Karpas-422 (cell line): Measurements from ENCODE around the gene EPB41L2. TPM values are rescaled to one million over a fixed set of nuclear protein-coding genes. Genes with fewer than 3 reads are reported as not detected.
"Not testable (repeated sequence)": the region's sequence is repeated elsewhere in the genome, so short reads cannot be mapped to it uniquely, and the experiment has no call there.

Experiments
- DNase-seq: peaks from one replicate; pipeline ENCODE4 v3.0.0-alpha.2; 2015
- H2AFZ ChIP-seq: fragments of 200-600 bp; sonication (generic); 2 replicates; pipeline ENCODE4 v1.6.1; 2014; ENCODE audit warnings: antibody characterized with exemption, low read length, mixed read lengths
- H3K27ac ChIP-seq: fragments of 200-600 bp; sonication (generic); 2 replicates; pipeline ENCODE4 v1.5.1; 2014; ENCODE audit warnings: mild to moderate bottlenecking, low read length, moderate library complexity
- H3K27me3 ChIP-seq: fragments of 200-600 bp; sonication (generic); 2 replicates; pipeline ENCODE4 v1.6.1; 2014; ENCODE audit warnings: low read length, mixed read lengths
- H3K36me3 ChIP-seq: fragments of 200-600 bp; sonication (generic); 2 replicates; pipeline ENCODE4 v1.6.1; 2014; ENCODE audit warnings: low read length, mixed read lengths; ENCODE audit not compliant: insufficient read depth
- H3K4me1 ChIP-seq: fragments of 200-600 bp; sonication (generic); 2 replicates; pipeline ENCODE4 v1.6.1; 2014; ENCODE audit warnings: mild to moderate bottlenecking, low read length, mixed read lengths
- H3K4me2 ChIP-seq: fragments of 200-600 bp; sonication (generic); 2 replicates; pipeline ENCODE4 v1.6.1; 2014; ENCODE audit warnings: low read length, low read depth, mild to moderate bottlenecking; ENCODE audit not compliant: poor library complexity, severe bottlenecking
- H3K4me3 ChIP-seq: fragments of 200-600 bp; sonication (generic); 2 replicates; pipeline ENCODE4 v1.5.1; 2014; ENCODE audit warnings: mild to moderate bottlenecking, antibody characterized with exemption, low read length, mixed read lengths
- H3K79me2 ChIP-seq: fragments of 200-600 bp; sonication (generic); 2 replicates; pipeline ENCODE4 v1.6.1; 2014; ENCODE audit warnings: mild to moderate bottlenecking, low read length, mixed read lengths
- H3K9ac ChIP-seq: fragments of 200-600 bp; sonication (generic); 2 replicates; pipeline ENCODE4 v1.6.0; 2014; ENCODE audit warnings: low read length
- H3K9me2 ChIP-seq: fragments of 200-600 bp; sonication (generic), shearing (Covaris generic); replicated peaks from 2 replicates; pipeline ENCODE4 v1.6.0; 2014; ENCODE audit warnings: mild to moderate bottlenecking, low read length, moderate library complexity; ENCODE audit not compliant: insufficient read depth
- H3K9me3 ChIP-seq: fragments of 300-700, 200-600 bp; sonication (generic); 2 replicates; pipeline ENCODE4 v1.6.1; 2014; ENCODE audit warnings: low read length, mixed read lengths
- H4K20me1 ChIP-seq: fragments of 200-600 bp; sonication (generic); 2 replicates; pipeline ENCODE4 v1.6.1; 2014; ENCODE audit warnings: mild to moderate bottlenecking, antibody characterized with exemption, low read length, low read depth; ENCODE audit not compliant: insufficient read depth
- total RNA-seq: library from RNA; depleted of rRNA; stranded (reverse); fragments of >200 nt; shearing (Covaris generic); gene quantifications from 2 replicates; pipeline ENCODE4 v1.2.3, GENCODE V29; 2014; ENCODE audit warnings: low replicate concordance

Gene EPB41L2
- total RNA-seq, 1 experiment from 2014 or later: 1.7 TPM

- H3K9me3 ChIP-seq: no peaks in the 10 kb centered on the region
- no peak for DNase-seq
- no peak overlapping the region for H2AFZ ChIP-seq
- H3K27me3 ChIP-seq: no peaks in the 10 kb centered on the region
- no peak overlapping the region for H3K4me3 ChIP-seq
- no peaks in the 10 kb centered on the region for H3K9me2 ChIP-seq
- H3K27ac ChIP-seq: no peak overlapping the region
- H3K9ac ChIP-seq: no peak overlapping the region
- no peaks in the 10 kb centered on the region for H3K4me1 ChIP-seq
- H3K36me3 ChIP-seq: no peaks in the 10 kb centered on the region
- no peak overlapping the region for H3K4me2 ChIP-seq
- no peaks in the 10 kb centered on the region for H4K20me1 ChIP-seq
- H3K79me2 ChIP-seq: no peaks in the 10 kb centered on the region
These were observed 68.5 kb downstream of the EPB41L2 start for GRCh38 chr6:130994319-130995097.

GRCh38 chr6:130993292-130993765, 69.7 kb downstream of the EPB41L2 start:
- no peak overlapping the region for H2AFZ ChIP-seq
- no peak overlapping the region for H3K4me2 ChIP-seq
- no peak for DNase-seq
- no peaks in the 10 kb centered on the region for H3K79me2 ChIP-seq
- no peaks in the 10 kb centered on the region for H3K27me3 ChIP-seq
- H3K9ac ChIP-seq: no peak overlapping the region
- H3K27ac ChIP-seq: no peak overlapping the region
- H3K4me3 ChIP-seq: no peak overlapping the region
- no peaks in the 10 kb centered on the region for H3K9me2 ChIP-seq
- H3K4me1 ChIP-seq: no peaks in the 10 kb centered on the region
- no peaks in the 10 kb centered on the region for H3K36me3 ChIP-seq
- no peaks in the 10 kb centered on the region for H3K9me3 ChIP-seq
- H4K20me1 ChIP-seq: no peaks in the 10 kb centered on the region

GRCh38 chr6:130991422-130992137, 71.5 kb downstream of the EPB41L2 start:
- no peaks in the 10 kb centered on the region for H3K4me1 ChIP-seq
- no peak for DNase-seq
- H3K9ac ChIP-seq: no peak overlapping the region
- H3K9me3 ChIP-seq: no peaks in the 10 kb centered on the region
- H3K4me3 ChIP-seq: no peak overlapping the region
- no peaks in the 10 kb centered on the region for H3K9me2 ChIP-seq
- H2AFZ ChIP-seq: no peak overlapping the region
- H3K4me2 ChIP-seq: no peak overlapping the region
- no peaks in the 10 kb centered on the region for H4K20me1 ChIP-seq
- no peaks in the 10 kb centered on the region for H3K79me2 ChIP-seq
- H3K27me3 ChIP-seq: no peaks in the 10 kb centered on the region
- no peaks in the 10 kb centered on the region for H3K36me3 ChIP-seq
- H3K27ac ChIP-seq: no peak overlapping the region

GRCh38 chr6:130987539-130987938, 75.5 kb downstream of the EPB41L2 start:
- H2AFZ ChIP-seq, H3K79me2 ChIP-seq, H3K4me1 ChIP-seq, H3K4me3 ChIP-seq, H3K27me3 ChIP-seq, H3K9ac ChIP-seq, H3K9me3 ChIP-seq, H3K27ac ChIP-seq, H3K4me2 ChIP-seq, H3K9me2 ChIP-seq, H4K20me1 ChIP-seq, DNase-seq, H3K36me3 ChIP-seq: not testable (repeated sequence)

GRCh38 chr6:130985115-130985514, 77.9 kb downstream of the EPB41L2 start:
- Histone ChIP-seq H3K4me2 (no peak overlapping the region), H3K36me3 (no peaks in the 10 kb centered on the region), H3K4me1 (no peaks in the 10 kb centered on the region), H3K9ac (no peak overlapping the region), H3K27ac (no peak overlapping the region), H3K9me2 (no peaks in the 10 kb centered on the region), H2AFZ (no peak overlapping the region), H3K27me3 (no peaks in the 10 kb centered on the region), H3K9me3 (no peaks in the 10 kb centered on the region), H3K4me3 (no peak overlapping the region), H4K20me1 (no peaks in the 10 kb centered on the region), H3K79me2 (no peaks in the 10 kb centered on the region)
- no peak for DNase-seq

- Histone ChIP-seq H3K79me2 (no peaks in the 10 kb centered on the region), H3K4me2 (no peak overlapping the region)
- DNase-seq: no peak
These were observed 80.0 kb downstream of the EPB41L2 start for GRCh38 chr6:130982941-130983456.

GRCh38 chr6:130982135-130982534, 80.9 kb downstream of the EPB41L2 start:
- Histone ChIP-seq H3K27me3 (no peaks in the 10 kb centered on the region), H3K79me2 (no peaks in the 10 kb centered on the region), H4K20me1 (no peaks in the 10 kb centered on the region), H3K9me3 (no peaks in the 10 kb centered on the region), H3K4me2 (no peak overlapping the region), H3K9ac (no peak overlapping the region), H2AFZ (no peak overlapping the region), H3K4me1 (no peaks in the 10 kb centered on the region), H3K9me2 (no peaks in the 10 kb centered on the region), H3K27ac (no peak overlapping the region), H3K36me3 (no peaks in the 10 kb centered on the region), H3K4me3 (no peak overlapping the region)
- no peak for DNase-seq

More at GRCh38 chr6:130982941-130983456, 80.0 kb downstream of the EPB41L2 start:
- Histone ChIP-seq H4K20me1 (no peaks in the 10 kb centered on the region), H3K9ac (no peak overlapping the region), H3K36me3 (no peaks in the 10 kb centered on the region), H2AFZ (no peak overlapping the region), H3K4me3 (no peak overlapping the region), H3K9me3 (no peaks in the 10 kb centered on the region), H3K9me2 (no peaks in the 10 kb centered on the region), H3K4me1 (no peaks in the 10 kb centered on the region), H3K27me3 (no peaks in the 10 kb centered on the region), H3K27ac (no peak overlapping the region)

- no peaks in the 10 kb centered on the region for H3K9me2 ChIP-seq
- no peak overlapping the region for H2AFZ ChIP-seq
- no peak overlapping the region for H3K4me3 ChIP-seq
- no peaks in the 10 kb centered on the region for H3K27me3 ChIP-seq
- DNase-seq: no peak
- H3K9me3 ChIP-seq: no peaks in the 10 kb centered on the region
- no peak overlapping the region for H3K9ac ChIP-seq
- no peaks in the 10 kb centered on the region for H3K36me3 ChIP-seq
- no peak overlapping the region for H3K27ac ChIP-seq
- H3K4me1 ChIP-seq: no peaks in the 10 kb centered on the region
- H3K79me2 ChIP-seq: no peaks in the 10 kb centered on the region
- no peaks in the 10 kb centered on the region for H4K20me1 ChIP-seq
- H3K4me2 ChIP-seq: no peak overlapping the region
These were observed 81.6 kb downstream of the EPB41L2 start for GRCh38 chr6:130981409-130981808.
